Effector CD4-positive, alpha-beta T cell (primary cell): ENCODE results near the gene CRIM1.

ENCODE experiments used
- DNase-seq: peaks from one replicate; pipeline ENCODE4 v3.0.0-alpha.2; 2020

The CRIM1 gene

DNA sequence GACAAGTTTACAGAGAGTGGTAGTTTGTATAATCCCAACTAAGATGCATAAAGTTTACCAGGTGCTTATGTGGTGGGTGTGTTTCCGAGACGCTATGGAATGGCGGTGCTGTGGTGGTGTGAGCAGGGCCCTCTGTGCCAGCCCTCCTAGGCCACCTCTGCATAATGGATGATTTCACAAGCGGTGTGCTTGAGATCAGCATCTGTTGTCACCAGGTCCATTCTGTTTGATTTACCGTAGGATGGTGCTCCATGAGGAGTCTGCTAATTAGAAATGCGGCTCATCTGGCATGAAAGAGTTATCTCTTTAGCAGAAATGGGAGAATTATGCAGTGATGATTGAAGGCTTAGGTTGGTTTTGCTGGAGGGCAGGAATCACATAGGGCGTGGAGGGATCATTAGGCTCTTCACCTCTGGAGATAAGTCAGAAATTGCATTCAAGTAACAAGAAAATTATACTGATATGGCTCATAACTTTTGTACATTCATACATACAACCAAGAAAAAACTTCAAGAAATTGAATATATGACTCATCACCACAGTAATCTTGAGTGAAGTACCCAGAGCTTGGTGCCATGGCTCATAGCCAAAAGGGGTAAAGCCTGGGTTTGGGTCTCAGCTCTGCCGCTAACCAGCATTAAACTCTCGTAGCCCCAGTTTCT is 41.4 kb downstream of the CRIM1 start:
- no peak for DNase-seq

DNA sequence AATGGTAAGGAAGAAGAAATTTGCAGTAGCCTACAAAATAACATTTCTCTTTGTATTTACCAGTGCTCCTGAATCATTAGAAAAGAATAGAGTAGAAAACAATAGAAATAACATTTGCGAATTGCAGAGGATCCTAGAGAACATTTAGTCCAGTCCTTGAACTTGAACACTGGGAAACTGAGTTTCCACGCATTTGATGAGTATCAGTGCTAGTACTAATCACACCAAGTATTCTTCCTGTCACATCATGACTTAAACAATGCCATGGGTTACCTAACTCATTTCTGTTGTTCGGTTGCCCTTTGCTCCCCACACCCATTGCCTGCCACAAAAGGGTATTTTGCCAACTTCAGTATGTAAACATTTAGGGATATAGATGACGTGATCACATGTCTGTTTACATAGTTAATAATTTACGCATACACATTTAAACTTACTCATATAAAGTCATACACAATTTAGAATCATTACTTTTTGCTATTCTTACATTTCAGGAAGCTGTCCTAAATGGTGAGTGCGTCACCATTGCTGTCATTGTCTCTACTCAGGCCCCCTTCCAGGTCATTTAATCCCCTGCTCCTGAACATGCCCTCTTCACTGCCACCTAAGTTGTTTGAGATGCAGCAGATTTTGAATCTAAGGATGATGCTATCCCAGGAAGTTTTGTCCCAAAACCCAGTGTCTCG is 42.3 kb downstream of the CRIM1 start:
- DNase-seq = no peak

DNA sequence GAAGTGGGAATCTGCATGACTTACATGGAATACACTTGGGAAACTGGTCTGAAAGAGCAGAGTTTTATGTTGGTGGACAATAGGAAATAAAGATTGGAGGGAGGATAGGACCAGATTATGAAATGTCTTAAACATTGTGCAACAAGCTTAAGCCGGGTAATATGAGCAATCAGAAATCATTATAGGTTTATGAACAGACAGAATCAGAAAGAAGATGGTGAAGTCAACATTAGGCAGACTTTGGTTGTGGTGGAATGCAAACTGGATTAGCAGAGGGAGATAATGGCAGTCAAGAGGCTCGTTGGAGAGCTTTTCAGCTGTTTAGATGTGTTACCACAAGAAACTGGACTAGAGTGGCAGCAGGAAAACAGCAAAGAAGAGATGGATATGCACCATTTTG is 43.5 kb downstream of the CRIM1 start:
- DNase-seq = no peak

DNA sequence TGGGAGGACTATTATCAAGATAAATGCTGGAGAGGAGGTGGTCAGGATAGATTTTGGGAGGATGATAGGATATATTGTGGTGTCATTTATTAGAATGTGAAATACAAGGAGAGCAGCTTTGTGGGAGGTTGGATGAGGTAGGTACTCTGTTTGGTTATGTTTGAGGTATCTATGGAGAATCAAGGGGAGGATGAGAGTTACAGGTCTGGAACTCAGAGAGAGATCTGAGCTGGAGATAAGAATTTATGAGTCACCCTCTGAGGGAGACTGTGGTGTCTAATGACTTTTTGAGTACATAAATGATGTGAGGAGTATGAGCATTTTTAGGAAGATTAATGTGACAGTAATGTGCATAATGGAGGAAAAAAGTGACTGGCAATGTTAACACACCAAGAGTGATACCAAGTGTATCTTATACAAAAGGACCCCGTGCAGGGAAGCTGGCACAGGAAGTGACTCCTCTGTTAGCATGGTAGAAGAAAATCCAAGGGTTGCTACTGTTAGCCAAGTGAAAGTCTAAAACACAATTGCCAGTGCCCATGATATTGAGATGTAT is 48.2 kb downstream of the CRIM1 start:
- DNase-seq = no peak

DNA sequence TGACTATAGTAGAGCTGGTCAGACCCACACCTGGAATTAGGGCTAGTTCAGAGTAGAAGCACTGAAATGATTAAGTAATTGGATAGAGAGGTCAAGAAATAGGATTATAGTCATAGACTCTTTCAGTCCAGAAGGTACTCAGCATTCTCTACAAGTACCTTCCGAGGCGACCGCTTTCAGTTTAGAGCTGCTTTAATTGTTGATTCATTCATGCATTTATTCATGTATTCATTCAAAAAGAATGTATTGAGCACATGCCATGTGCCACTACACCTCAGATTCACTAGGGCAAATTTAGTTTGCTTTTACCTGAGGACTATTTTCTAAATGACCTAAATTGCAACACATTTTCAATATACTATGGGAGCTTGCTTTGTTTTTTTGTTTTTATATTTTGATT is 48.7 kb downstream of the CRIM1 start:
- DNase-seq = no peak

DNA sequence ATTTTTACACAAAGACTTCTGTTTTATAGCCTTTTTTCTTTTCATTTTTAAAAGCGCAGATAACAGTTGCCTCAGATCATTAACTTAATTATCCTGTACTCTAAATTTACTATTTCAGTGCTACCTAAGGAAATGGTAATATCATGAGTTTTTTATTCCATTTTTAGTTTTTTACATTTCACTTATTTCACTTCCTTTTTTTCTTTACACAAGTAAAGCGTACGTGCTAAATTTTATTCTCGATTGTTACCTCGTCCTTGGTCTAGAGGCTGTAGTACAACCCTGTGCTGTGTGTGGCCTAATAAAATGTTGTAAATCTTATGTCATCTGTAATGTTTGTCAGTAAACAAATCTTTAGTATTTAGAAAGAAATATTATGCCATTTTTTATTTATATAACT is 49.2 kb downstream of the CRIM1 start:
- DNase-seq = no peak

DNA sequence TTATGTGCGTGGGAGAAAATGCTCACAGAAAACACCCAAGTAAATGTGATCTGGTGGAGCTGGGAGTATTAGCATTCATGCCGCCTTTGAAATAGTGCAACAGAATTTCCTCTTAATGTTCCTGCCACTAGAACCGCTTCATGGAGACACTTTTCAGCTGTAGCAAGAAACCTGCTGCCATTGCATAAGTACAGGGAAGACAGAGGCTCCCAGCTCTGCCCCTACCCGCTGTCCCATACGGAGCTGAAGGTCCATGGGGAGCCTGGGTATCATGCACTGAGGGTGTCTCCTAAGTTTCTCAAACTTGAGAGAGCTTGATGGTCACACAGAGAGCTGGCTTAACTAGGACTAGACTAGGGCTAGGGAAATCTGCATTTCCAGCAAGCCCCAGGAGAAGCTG is 49.6 kb downstream of the CRIM1 start:
- no peak for DNase-seq

DNA sequence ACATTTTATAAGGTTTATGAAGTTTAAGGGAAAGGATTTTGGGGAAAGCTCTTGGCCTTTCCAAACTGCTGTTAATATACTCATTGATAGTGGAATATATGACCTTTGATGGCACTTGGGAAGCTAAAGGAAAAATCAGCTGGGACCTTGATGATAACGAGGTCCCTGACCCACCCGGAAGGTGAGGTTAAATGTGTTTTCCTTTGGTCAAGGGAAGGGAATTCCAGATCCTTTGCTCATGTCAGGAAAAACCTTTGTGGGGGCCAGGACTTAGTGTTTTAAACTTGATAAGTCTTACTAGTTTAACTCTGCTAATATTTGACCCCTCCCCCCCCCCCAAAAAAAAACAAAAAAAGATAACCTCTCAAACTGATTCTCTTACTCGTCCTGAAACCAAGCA is 50.7 kb downstream of the CRIM1 start:
- DNase-seq = no peak

DNA sequence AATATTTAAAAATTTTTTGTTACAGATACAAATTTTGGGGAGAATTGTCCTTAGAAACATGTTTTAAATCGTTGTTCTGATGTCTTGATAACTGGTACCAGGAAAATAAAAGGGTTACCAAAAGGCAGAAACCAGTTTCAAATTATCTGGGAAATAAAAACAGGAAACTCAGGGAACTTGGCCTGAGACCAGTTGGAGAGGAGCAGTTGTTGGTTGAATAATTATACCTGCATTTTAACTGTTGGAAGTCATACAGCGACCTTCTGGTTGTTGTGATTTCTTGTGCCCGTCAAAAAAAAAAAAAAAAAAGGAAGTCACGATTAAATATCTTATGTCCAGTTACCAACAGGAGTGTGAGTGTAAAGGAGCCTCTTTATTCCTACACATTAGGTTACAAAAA is 51.8 kb downstream of the CRIM1 start:
- no peak for DNase-seq

DNA sequence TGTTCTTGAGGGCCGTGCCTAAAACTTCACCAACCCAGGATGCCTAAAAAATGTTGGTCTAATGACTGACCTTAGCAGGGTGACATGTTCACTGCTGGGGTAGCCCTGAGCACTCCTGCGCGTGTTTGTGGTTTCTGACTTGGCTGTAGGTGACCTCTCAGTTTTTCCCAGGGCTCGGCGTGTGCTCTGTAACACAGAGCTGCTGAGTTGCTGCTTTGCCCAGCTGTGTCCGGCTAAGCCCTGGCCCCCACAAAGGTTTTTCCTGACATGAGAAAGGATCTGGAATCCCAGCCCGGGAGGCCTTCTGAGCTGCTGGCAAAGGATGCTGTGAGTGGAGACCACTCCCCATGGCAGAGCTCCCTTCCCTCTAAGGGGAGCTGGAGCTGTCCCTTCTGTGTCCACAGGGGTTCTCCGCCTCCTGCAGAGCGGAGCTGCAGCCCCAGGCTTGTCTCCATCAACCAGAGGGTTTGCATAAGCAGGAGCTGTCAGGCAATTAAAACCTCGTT is 52.7 kb downstream of the CRIM1 start:
- no peak for DNase-seq

DNA sequence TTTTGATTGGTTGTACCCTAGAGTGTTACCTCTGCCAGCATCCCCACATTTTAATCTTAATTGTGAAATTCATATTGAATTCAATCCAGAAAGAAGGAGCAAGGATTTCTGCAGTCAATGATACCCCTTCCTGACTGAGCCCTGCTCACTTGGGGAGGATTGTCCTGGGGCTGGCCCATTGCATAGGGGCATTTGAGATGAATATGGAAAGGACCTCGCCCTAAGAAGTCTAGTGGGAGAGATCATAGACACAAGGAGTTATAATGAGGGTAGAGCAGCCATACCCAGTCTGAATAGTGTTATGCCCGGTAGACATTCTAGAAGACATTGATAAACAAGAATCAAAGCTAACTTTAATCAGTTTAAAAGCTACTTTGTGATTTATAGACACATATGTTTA is 53.8 kb downstream of the CRIM1 start:
- no peak for DNase-seq

DNA sequence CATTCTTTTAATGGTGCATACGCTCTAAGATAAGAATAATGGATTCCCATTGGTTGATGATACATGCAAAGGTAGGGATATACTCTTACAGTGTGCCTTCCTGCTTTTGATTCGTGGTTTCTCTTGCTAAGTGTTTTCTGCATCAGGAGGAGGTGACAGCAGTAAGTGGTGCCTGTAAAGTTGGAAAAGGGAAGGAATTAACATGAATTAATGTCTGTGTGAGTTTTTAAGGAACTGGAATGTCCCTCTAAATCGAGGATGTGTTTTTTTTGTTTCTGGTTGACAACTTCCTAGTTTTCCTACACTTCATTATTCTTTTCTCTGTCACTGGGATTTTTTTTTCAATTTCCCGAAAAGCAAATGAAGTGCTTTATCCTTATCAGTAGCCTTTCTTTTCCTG is 54.4 kb downstream of the CRIM1 start:
- no peak for DNase-seq

DNA sequence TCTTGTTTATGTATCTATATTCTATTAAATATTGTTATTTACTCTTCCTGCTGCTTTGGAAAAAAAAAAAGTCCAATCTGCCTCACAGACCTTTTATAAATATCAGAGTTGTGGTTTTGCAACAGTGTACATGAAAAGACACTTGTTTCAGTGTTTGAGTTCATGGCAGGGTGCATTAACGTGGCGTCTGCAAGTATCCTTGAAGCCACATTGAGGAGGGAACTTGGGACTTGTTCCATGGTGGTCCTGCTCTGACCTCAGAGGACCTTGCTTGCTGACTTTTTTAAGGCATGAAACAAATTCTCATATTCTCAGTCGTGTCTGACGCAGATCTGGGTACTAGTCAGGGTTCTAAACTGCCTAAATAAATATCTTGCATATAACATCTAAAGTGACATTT is 55.1 kb downstream of the CRIM1 start:
- no peak for DNase-seq

DNA sequence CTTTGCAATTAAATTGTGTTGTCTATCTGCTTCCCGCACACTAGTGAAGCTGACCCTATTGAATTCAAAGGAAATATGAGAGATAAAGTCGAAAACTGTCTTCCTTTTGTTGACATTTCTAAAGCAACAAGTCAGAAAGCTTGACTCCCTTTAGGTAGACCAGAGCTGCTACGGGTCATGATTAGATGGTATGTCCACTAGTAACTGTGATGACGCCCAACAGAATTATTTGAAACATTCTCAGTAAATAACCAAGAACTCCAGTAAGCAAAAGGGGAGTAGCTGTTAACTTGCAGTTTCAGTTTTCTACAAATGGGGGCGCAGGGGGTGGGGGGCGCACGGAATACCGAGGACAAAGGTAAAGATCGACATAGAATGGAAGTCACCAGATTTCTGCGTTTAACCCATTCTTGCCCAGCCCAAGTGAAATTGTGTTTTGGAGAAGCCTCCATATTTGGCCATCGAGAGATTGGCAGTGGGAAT is 56.4 kb downstream of the CRIM1 start:
- no peak for DNase-seq

DNA sequence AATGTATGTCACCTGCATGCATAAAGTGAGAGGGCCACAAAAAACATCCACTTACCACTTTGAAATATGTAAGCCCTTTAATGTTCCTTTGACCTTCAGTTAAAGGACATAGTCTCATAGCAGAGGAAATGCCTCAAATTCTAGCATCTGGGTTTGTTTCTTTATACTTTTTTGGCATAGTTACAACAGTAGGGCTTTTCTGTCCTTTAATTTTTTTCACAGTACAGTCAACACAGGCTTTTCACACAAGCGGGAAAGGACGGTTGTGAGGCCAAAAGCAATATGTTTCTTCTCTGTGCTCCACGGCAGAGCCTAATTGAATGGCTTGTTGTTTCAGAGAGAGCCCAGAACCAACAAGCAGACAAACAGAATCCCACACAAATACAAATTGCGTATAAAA is 57.6 kb downstream of the CRIM1 start:
- no peak for DNase-seq

DNA sequence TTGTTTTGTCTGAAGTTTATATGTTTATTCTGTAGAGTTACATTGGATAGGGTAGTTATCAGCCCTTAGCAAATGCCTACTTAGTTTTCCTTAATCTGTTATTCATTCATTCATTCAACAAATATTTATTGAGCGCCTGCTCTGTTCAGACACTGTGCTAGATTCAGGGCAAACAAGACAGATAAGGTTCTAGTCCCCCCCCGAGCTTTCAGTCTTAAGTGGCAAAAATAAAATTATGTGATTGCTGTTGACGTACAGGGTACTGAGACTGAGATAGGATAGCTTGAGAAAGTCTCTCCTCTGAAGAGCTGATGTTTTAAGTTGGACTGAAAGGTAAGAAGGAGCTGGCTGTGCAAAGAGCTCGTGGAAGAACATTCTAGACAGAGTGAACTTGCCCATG is 58.7 kb downstream of the CRIM1 start:
- DNase-seq = no peak

DNA sequence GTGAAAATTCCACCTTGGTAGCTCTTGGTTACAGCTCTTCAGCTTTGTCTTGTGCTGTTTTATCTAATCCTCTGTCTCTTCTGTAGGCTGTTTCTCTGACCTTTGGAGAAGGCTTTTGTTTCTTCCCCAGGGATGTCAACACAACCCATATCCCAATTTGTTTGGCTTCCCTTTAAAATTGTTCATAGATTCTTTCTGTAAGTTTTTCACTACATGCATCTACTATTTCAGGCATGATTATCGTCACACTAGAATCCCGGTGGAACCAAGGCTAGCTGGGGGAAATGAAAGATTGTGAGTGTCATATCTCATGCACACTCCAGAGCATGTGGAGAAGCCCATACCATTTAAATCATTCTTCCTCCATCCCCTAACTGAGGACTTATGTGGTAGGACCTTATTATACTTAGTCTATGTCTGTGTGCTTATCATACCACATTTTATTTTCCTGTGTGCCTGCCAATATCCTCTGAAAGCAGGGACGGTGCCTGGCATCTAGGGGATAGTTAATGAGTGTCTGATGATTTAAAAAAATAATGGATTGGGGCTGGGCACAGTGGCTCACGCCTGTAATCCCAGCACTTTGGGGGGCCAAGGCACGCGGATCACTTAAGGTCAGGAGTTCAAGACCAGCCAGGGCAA is 59.9 kb downstream of the CRIM1 start:
- no peak for DNase-seq

DNA sequence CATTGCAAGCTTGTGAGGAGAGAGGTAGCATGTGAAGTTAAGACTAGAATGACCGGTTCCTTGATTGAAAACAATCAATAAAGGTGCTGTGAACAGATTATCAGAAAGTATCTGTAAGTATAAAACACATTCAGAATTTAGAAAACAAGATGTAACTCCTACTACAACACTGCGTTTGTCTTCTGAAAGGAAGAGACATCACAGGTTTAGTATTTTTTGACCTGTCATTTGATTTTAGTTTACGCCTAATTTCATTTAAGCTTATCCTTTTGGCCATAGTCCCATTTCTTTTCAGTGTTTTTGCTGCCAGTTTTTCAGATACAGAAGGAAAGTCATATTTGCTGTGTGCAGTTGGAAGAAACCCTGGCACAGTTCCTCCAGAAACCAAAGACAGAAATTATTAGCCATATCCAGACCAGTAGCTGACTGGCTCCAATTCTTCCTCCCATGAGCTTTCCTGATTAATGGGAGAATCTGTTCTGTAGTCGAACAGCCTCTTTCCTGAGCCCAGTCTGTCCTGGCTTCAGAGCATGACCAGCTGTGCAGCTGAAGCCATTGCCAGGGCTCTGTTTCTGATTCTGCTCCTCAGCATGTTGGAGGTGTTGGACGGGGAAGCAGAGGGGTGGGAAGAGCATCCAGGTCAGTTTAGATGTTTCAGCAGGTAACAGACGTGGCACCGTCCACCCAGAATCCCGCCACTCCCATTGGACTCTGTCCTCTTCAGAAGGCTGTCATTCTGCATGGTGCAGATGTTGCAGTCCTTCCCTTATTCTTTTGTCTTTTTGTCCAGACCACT is 61.0 kb downstream of the CRIM1 start:
- DNase-seq = no peak

DNA sequence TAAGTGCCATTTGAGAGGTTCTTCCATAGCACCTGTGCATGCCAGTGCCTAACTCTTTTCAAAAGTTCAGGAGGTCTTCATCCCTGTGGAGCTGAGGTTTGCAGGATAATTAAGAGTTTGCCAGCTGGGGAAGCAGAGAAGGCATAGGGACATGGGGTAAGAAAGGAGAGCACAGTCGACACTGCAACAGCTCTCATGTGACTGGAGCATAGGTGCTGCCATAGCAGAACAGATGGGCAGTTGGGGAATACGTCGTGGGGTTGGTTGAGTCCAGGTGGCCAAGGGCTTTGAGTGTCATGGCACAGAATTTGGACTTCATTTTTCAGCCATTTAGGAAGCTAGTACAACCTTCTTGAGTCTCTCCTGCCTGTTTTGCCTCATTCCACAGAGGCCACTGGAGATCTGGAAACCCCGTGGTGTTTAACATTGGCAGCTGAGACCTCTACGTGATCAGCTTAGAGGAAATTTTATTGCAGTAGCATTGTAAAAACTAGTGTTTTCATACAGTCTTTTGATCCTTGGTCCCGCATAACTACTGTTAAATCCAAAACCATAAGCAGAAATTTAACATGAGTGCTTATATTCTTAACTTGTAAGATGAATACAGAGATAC is 65.1 kb downstream of the CRIM1 start:
- no peak for DNase-seq

DNA sequence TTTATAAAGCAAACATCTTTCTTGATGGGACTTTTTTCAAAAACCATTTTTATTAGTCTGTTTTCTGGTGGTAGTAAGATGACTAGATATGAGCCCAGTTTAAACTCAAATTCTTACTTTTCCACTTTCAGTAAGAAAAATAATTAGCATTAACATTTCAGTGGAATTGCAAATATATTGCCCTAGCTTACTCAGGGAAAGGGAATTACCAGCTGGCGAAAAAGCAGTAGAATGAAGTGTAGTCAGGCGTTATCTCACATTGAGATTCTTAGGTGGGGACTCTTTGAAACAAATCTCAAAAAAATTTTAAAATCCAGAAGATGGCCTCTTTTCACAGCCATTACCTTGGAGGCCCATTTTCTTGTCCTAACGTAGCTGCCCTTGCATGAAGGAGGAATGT is 65.8 kb downstream of the CRIM1 start:
- no peak for DNase-seq

DNA sequence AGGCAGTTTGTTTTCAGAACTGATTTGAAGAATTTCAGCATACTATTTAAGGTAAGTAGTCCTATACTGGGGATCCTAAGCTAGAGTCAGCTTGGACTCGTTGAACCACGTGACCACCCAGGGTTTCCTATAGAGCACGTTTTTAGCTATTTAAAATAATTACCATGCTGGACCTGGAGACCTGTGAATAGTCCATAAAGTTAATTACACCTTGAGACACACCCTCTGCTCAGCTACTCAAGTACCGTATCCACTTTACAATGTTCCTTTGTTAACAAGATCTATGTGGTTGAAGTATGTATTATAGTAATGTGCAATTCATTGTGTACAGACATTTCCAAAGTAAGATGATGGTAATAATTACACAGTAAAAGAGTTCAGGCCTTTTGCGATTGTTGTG is 67.6 kb downstream of the CRIM1 start:
- no peak for DNase-seq

DNA sequence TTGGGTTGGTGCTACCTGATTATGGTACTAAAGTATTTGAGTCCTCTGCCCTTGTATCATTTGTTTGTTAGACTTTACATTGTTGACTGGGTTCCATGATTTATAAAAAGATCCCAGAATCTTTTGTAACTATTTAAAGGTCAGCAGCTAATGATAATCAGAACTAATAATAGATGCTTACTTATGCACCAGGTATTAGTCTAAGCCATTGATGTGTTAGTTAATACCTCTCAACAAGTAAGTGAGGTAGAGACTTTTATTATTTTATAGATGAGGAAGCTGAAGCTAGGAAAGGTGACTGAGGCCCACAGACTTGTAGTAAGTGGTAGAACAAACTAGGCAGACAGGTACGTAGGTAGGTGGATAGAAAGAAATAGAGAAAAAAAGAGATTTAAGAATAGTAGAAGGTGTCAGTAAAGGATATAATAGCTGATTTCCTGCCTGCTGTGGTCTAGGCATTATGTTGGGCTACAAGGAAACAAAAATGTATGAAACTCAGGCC is 68.1 kb downstream of the CRIM1 start:
- no peak for DNase-seq
